ENCODE measurements around the gene CCDC127. TPM values are rescaled to one million over a fixed set of nuclear protein-coding genes. Genes with fewer than 3 reads are reported as not detected.

CCDC127 gene
- total and polyA plus RNA-seq, 4 donors, result 1.1 to 2.6 (median 2.1) TPM

DNA sequence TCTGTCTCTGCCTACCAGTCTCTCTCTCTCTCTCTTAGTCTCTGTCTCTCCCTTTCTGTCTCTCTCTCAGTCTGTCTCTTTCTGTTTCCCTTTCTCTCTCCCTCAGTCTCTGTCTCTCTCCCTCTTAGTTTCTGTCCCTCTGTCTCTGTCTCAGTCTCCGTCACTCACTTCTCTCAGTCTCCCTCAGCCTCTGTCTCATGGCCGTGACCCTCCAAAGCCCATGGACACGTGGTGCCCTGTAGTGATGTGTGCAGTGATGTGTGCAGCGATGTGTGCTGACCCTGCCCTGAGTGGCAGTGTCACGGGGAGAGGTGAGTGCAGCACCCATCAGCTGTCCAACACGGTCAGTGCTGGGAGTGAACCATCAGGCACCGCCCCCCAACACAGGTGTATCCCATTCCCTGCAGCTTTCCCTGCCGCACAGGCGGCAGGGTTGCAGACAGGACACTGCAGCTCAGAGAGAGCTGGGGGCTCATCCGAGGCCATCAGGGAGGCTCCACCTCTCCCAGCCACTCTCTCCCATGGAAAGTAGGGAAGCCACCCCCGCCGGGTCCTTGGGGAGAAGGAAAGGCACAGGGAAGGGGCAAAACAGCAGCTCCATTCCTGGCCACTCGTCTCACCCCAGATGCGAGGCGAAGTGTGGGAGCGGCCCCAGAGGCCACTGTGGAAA, 27.5 kb downstream of the CCDC127 start:
- H3K9me3 ChIP-seq (ENCODE audit: control insufficient read depth in 4 of 4, low read length in 3 of 4), result no peaks in the 10 kb centered on the region
- TF ChIP-seq, protein P1, sequence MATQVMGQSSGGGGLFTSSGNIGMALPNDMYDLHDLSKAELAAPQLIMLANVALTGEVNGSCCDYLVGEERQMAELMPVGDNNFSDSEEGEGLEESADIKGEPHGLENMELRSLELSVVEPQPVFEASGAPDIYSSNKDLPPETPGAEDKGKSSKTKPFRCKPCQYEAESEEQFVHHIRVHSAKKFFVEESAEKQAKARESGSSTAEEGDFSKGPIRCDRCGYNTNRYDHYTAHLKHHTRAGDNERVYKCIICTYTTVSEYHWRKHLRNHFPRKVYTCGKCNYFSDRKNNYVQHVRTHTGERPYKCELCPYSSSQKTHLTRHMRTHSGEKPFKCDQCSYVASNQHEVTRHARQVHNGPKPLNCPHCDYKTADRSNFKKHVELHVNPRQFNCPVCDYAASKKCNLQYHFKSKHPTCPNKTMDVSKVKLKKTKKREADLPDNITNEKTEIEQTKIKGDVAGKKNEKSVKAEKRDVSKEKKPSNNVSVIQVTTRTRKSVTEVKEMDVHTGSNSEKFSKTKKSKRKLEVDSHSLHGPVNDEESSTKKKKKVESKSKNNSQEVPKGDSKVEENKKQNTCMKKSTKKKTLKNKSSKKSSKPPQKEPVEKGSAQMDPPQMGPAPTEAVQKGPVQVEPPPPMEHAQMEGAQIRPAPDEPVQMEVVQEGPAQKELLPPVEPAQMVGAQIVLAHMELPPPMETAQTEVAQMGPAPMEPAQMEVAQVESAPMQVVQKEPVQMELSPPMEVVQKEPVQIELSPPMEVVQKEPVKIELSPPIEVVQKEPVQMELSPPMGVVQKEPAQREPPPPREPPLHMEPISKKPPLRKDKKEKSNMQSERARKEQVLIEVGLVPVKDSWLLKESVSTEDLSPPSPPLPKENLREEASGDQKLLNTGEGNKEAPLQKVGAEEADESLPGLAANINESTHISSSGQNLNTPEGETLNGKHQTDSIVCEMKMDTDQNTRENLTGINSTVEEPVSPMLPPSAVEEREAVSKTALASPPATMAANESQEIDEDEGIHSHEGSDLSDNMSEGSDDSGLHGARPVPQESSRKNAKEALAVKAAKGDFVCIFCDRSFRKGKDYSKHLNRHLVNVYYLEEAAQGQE (IDR thresholded peaks at IDR 0.05), result no peak
- TF ChIP-seq FOXA2 (IDR thresholded peaks at IDR 0.05), result no peak
- no peak for TF ChIP-seq RXRA (IDR thresholded peaks at IDR 0.05)
- no peak for TF ChIP-seq RAD21 (IDR thresholded peaks at IDR 0.05)
- no peaks in the 10 kb centered on the region for H3K27me3 ChIP-seq (ENCODE audit: control insufficient read depth in 4 of 4, insufficient read depth in 4 of 4, low read length in 3 of 4)
- no peaks in the 10 kb centered on the region for H3K36me3 ChIP-seq (ENCODE audit: control insufficient read depth in 4 of 4, insufficient read depth in 3 of 4, low read depth in 1 of 4, low read length in 3 of 4)
- no peak overlapping the region for H3K4me3 ChIP-seq (ENCODE audit: low read depth in 1 of 3, low read length in 3 of 3)
- H3K9ac ChIP-seq (ENCODE audit: low read depth in 1 of 2, low read length in 2 of 2), result no peak overlapping the region
- WGBS, result 61% methylated on average over 16 of the region's 16 CpGs
- no peak for DNase-seq (ENCODE audit: low spot score)
- H3K27ac ChIP-seq (ENCODE audit: low read depth in 1 of 2, low read length in 2 of 2), result no peak overlapping the region
- peaks cover 2 to 22% (median 16%) of the 10 kb centered on the region in 4 donors for H3K4me1 ChIP-seq (ENCODE audit: control insufficient read depth in 4 of 4, insufficient read depth in 4 of 4, low read length in 3 of 4)

DNA sequence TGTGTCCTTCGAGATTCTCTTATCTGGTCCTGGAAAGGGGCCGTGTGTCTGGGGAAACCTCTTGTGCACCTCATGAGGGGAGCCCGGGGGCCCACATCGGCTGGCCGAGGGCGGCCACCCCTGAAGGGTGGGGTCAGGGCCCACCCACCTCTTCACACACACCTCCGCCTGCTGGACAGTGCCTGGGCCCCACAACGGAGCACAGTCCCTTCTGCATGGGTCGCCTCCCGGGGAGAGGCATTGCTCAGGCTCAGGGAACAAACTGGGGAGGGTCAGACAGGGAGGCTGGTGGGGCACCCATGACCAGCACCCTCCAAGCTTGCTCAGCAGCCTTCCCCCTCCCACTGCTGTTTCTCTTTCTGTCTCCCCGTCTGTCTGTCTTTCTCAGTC, 28.0 kb downstream of the CCDC127 start:
- Histone ChIP-seq H3K9ac (ENCODE audit: low read depth in 1 of 2, low read length in 2 of 2) (no peak overlapping the region), H3K4me1 (ENCODE audit: control insufficient read depth in 4 of 4, insufficient read depth in 4 of 4, low read length in 3 of 4) (peaks cover 2 to 22% (median 16%) of the 10 kb centered on the region in 4 donors), H3K36me3 (ENCODE audit: control insufficient read depth in 4 of 4, insufficient read depth in 3 of 4, low read depth in 1 of 4, low read length in 3 of 4) (no peaks in the 10 kb centered on the region), H3K9me3 (ENCODE audit: control insufficient read depth in 4 of 4, low read length in 3 of 4) (no peaks in the 10 kb centered on the region), H3K4me3 (ENCODE audit: low read depth in 1 of 3, low read length in 3 of 3) (no peak overlapping the region), H3K27me3 (ENCODE audit: control insufficient read depth in 4 of 4, insufficient read depth in 4 of 4, low read length in 3 of 4) (no peaks in the 10 kb centered on the region), H3K27ac (ENCODE audit: low read depth in 1 of 2, low read length in 2 of 2) (no peak overlapping the region)
- TF ChIP-seq CTCF (IDR thresholded peaks at IDR 0.05; ENCODE audit: low read depth, low read length, missing input control) (no peak), ZBTB33 (IDR thresholded peaks at IDR 0.05) (no peak), RAD21 (IDR thresholded peaks at IDR 0.05) (no peak), FOXA1 (IDR thresholded peaks at IDR 0.05) (no peak), TAF1 (conservative IDR thresholded peaks at IDR 0.05) (no peak), SP1 (IDR thresholded peaks at IDR 0.05) (no peak)
- TF ChIP-seq, protein P2, sequence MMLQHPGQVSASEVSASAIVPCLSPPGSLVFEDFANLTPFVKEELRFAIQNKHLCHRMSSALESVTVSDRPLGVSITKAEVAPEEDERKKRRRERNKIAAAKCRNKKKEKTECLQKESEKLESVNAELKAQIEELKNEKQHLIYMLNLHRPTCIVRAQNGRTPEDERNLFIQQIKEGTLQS (IDR thresholded peaks at IDR 0.05), result no peak
- DNase-seq (ENCODE audit: low spot score), result no peak
- WGBS, result 82% methylated on average over 11 of the region's 11 CpGs
